Astrocyte of the cerebellum (primary cell): ENCODE measurements around the gene WDFY2.

Source experiments
- DNase-seq: peaks from one replicate; pipeline ENCODE4 v3.0.0-alpha.2; 2011; ENCODE audit warnings: low read depth
- H3K4me3 ChIP-seq: 2 replicates; pipeline ENCODE4 v1.5.1; 2011; ENCODE audit warnings: mild to moderate bottlenecking, low read depth, low read length, moderate library complexity
- in situ Hi-C: cut with HindIII; loops from 2 replicates; pipeline ENCODE4 v1.10.0; 2017; ENCODE audit warnings: low sequenced_read_pairs
- TF ChIP-seq, protein P1 (sequence below): IDR thresholded peaks from 2 replicates; pipeline ENCODE4 v1.5.1; 2012; ENCODE audit warnings: low read length, low read depth, moderate library complexity, mild to moderate bottlenecking; ENCODE audit errors: missing control alignments

The WDFY2 gene

GRCh38 chr13:51620165-51620983 lies 36.1 kb downstream of the WDFY2 start:
- in situ Hi-C loops = loop anchor here (10.0 kb wide), 1 partner anchor 104 kb away; no protein-coding TSS in a partner anchor
- TF ChIP-seq, protein P1, sequence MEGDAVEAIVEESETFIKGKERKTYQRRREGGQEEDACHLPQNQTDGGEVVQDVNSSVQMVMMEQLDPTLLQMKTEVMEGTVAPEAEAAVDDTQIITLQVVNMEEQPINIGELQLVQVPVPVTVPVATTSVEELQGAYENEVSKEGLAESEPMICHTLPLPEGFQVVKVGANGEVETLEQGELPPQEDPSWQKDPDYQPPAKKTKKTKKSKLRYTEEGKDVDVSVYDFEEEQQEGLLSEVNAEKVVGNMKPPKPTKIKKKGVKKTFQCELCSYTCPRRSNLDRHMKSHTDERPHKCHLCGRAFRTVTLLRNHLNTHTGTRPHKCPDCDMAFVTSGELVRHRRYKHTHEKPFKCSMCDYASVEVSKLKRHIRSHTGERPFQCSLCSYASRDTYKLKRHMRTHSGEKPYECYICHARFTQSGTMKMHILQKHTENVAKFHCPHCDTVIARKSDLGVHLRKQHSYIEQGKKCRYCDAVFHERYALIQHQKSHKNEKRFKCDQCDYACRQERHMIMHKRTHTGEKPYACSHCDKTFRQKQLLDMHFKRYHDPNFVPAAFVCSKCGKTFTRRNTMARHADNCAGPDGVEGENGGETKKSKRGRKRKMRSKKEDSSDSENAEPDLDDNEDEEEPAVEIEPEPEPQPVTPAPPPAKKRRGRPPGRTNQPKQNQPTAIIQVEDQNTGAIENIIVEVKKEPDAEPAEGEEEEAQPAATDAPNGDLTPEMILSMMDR = no peak
- DNase-seq = no peak
- H3K4me3 ChIP-seq = no peak overlapping the region

DNA sequence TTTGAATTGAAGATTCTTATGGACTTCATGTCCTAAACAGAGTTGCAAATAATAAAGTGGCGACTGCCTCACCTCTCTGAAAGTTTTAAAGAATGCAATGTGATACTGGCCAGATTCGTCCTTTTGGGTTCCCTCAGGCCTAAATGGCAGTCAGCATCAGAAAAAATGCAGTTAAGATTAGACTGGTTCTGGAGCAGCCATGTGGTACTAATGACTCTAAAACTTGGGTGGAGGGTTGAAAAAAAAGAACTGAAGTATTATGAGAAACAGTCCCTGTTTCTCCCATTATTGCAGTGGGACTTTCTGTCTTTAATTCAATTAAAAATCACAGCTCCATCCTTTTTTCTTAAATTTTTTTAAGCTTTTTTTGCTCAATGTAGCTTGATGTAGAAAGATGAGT lies 37.3 kb downstream of the WDFY2 start:
- TF ChIP-seq, protein P1 = no peak
- in situ Hi-C loops = loop anchor here (10.0 kb wide), 1 partner anchor 103 kb away; no protein-coding TSS in a partner anchor
- DNase-seq = no peak
- no peak overlapping the region for H3K4me3 ChIP-seq

GRCh38 chr13:51623473-51623872 lies 39.2 kb downstream of the WDFY2 start:
- in situ Hi-C loops = loop anchor here (10.0 kb wide), 1 partner anchor 101 kb away; no protein-coding TSS in a partner anchor
- no peak for DNase-seq
- H3K4me3 ChIP-seq = no peak overlapping the region
- TF ChIP-seq, protein P1 = no peak

- DNase-seq = no peak
- no peak overlapping the region for H3K4me3 ChIP-seq
- in situ Hi-C loops = loop anchor here (10.0 kb wide), 1 partner anchor 101 kb away; no protein-coding TSS in a partner anchor
- TF ChIP-seq, protein P1 = no peak
Measured at GRCh38 chr13:51624207-51624606, 39.9 kb downstream of the WDFY2 start.

DNA sequence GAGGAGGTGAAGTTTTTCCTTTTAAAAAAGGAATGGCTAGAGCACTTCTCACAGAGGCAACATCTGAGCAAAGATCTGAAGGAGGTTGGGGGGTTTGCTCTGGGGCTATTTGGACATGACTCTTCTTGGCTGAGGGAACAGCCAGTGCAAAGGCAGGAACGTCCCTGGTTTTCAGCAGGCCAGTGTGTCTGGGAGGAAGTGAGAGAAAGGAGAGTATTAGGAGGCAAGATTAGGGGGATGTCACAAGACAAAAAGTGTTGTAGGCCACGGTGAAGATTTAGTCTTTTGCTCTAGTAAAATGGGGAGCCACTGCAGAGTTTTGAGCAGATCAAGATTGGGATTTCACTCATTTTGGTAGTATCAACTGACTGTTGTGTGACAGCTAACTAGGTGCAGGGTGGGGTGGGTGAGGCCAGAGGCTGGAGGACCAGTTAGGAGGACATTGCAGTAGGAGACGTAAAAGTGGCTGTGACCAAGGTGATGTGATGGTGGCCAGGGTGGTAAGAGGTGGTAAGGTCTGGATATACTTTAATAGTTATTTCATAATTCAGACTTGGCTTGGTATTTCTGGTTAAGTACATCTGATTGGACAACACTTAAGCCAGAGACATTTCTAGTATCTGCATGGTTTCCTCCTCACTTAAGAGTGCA lies 40.6 kb downstream of the WDFY2 start:
- in situ Hi-C loops = loop anchor here (10.0 kb wide), 1 partner anchor 100 kb away; no protein-coding TSS in a partner anchor
- TF ChIP-seq, protein P1 = no peak
- no peak overlapping the region for H3K4me3 ChIP-seq
- DNase-seq = no peak

- no peak overlapping the region for H3K4me3 ChIP-seq
- DNase-seq = peak; percentile 31
- in situ Hi-C loops = loop anchor here (10.0 kb wide), 1 partner anchor 99 kb away; no protein-coding TSS in a partner anchor
- TF ChIP-seq, protein P1 = no peak
Measured at GRCh38 chr13:51625555-51626345, 41.5 kb downstream of the WDFY2 start.
